Stimulated activated CD8-positive, alpha-beta memory T cell treated with anti-CD3 and anti-CD28 coated beads, Interleukin-4, amount 100 ng/mL, for 48 hours (primary cell): Measurements from ENCODE around the gene COX7C.
"Not testable (repeated sequence)": the region's sequence is repeated elsewhere in the genome, so short reads cannot be mapped to it uniquely, and the experiment has no call there.

ENCODE experiments used
- DNase-seq: peaks from one replicate; pipeline ENCODE4 v3.0.0-alpha.2; 2020

COX7C gene

GRCh38 chr5:86617756-86618576 lies at the start of gene COX7C:
Gene COX7C, plus strand, starts transcription at chr5:86617941. Its CDS starts 115 bp downstream, at chr5:86618056.
- DNase-seq = peak; percentile 90

- not testable (repeated sequence) for DNase-seq
Observed at GRCh38 chr5:86569522-86570426, 48.0 kb upstream of the COX7C start.

- no peak for DNase-seq
Observed at GRCh38 chr5:86570427-86571083, 47.2 kb upstream of the COX7C start.

GRCh38 chr5:86571109-86571508 lies 46.6 kb upstream of the COX7C start:
- not testable (repeated sequence) for DNase-seq

GRCh38 chr5:86572825-86573517 lies 44.8 kb upstream of the COX7C start:
- no peak for DNase-seq

GRCh38 chr5:86579502-86579901 lies 38.2 kb upstream of the COX7C start:
- no peak for DNase-seq

GRCh38 chr5:86596476-86596875 lies 21.3 kb upstream of the COX7C start:
- DNase-seq = no peak

GRCh38 chr5:86605881-86606280 lies 11.9 kb upstream of the COX7C start:
- DNase-seq = no peak

GRCh38 chr5:86613455-86613854 lies 4.3 kb upstream of the COX7C start:
- no peak for DNase-seq

- no peak for DNase-seq
Observed at GRCh38 chr5:86617309-86617755, 409 bp upstream of the COX7C start.

- DNase-seq = no peak
Observed at GRCh38 chr5:86623785-86624483, 6.2 kb downstream of the COX7C start.

GRCh38 chr5:86625148-86625547 lies 7.4 kb downstream of the COX7C start:
- DNase-seq = no peak

- DNase-seq = no peak
Observed at GRCh38 chr5:86626149-86626548, 8.4 kb downstream of the COX7C start.

- DNase-seq = no peak
Observed at GRCh38 chr5:86631165-86631564, 13.4 kb downstream of the COX7C start.

- no peak for DNase-seq
Observed at GRCh38 chr5:86640998-86641397, 23.3 kb downstream of the COX7C start.

- no peak for DNase-seq
Observed at GRCh38 chr5:86644843-86645242, 27.1 kb downstream of the COX7C start.

GRCh38 chr5:86645885-86646284 lies 28.1 kb downstream of the COX7C start:
- no peak for DNase-seq

GRCh38 chr5:86646671-86647070 lies 28.9 kb downstream of the COX7C start:
- no peak for DNase-seq

GRCh38 chr5:86649832-86650505 lies 32.2 kb downstream of the COX7C start:
- DNase-seq = no peak

GRCh38 chr5:86660771-86661170 lies 43.0 kb downstream of the COX7C start:
- not testable (repeated sequence) for DNase-seq

GRCh38 chr5:86664173-86664572 lies 46.4 kb downstream of the COX7C start:
- DNase-seq = no peak
